NB4 (cell line): Measurements from ENCODE around the gene USP31.

Source experiments
- TF ChIP-seq, protein P1 (sequence below): IDR thresholded peaks from one replicate; pipeline ENCODE4 v1.5.1; 2012; ENCODE audit warnings: low read depth, low read length
- TF ChIP-seq, protein P2 (sequence below): IDR thresholded peaks from 2 replicates; pipeline ENCODE4 v1.6.1; 2011; ENCODE audit warnings: low read depth, low read length

DNA sequence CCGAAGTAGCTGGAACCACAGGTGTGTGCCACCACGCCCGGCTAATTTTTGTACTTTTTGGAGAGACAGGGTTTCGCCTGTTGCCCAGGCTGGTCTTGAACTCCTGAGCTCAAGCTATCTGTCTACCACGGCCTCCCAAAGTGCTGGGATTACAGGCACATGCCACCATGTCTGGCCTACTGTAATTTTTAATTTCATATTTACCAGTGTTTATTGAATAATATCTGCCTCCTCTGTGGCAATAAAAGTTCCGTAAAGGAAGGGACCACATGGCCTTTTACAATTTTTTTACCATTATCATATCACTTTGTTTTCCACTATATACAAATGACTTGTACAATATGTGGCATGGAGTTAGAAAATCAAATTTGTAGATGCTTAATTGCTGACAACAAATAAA lies 7.8 kb downstream of the USP31 start:
- TF ChIP-seq, protein P1, sequence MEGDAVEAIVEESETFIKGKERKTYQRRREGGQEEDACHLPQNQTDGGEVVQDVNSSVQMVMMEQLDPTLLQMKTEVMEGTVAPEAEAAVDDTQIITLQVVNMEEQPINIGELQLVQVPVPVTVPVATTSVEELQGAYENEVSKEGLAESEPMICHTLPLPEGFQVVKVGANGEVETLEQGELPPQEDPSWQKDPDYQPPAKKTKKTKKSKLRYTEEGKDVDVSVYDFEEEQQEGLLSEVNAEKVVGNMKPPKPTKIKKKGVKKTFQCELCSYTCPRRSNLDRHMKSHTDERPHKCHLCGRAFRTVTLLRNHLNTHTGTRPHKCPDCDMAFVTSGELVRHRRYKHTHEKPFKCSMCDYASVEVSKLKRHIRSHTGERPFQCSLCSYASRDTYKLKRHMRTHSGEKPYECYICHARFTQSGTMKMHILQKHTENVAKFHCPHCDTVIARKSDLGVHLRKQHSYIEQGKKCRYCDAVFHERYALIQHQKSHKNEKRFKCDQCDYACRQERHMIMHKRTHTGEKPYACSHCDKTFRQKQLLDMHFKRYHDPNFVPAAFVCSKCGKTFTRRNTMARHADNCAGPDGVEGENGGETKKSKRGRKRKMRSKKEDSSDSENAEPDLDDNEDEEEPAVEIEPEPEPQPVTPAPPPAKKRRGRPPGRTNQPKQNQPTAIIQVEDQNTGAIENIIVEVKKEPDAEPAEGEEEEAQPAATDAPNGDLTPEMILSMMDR: no peak
- TF ChIP-seq, protein P2, sequence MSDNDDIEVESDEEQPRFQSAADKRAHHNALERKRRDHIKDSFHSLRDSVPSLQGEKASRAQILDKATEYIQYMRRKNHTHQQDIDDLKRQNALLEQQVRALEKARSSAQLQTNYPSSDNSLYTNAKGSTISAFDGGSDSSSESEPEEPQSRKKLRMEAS: no peak
